C4-2B (cell line): ENCODE data around the gene AFF3.

Source experiments
- ZFX ChIP-seq: fragments of 450-650 bp; IDR thresholded peaks from 2 replicates; pipeline ENCODE4 v1.6.1; 2017
- TF ChIP-seq, protein P1 (sequence below): fragments of 450-650 bp; conservative IDR thresholded peaks from 2 replicates; pipeline ENCODE4 v1.5.1; 2017; ENCODE audit warnings: mild to moderate bottlenecking

DNA sequence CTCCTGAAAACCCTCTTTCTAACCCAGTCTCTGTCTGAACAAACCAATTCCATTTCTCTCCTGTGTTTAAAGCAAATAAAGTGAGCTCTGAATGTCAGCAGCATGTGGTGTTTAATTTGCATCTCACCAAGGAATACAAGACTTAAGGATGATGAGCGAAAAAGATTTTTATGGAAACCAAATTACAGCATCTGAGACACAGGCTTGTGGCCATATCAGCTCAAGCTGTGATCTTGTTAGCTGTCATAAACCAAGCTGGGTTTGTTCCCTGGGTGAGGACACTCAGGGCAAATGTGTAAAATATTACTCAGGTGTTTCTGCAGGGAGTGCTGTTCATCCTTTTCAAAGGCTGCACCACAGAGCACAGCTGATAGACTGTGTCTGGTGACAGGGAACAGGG, 523.2 kb downstream of the AFF3 start:
- TF ChIP-seq, protein P1, sequence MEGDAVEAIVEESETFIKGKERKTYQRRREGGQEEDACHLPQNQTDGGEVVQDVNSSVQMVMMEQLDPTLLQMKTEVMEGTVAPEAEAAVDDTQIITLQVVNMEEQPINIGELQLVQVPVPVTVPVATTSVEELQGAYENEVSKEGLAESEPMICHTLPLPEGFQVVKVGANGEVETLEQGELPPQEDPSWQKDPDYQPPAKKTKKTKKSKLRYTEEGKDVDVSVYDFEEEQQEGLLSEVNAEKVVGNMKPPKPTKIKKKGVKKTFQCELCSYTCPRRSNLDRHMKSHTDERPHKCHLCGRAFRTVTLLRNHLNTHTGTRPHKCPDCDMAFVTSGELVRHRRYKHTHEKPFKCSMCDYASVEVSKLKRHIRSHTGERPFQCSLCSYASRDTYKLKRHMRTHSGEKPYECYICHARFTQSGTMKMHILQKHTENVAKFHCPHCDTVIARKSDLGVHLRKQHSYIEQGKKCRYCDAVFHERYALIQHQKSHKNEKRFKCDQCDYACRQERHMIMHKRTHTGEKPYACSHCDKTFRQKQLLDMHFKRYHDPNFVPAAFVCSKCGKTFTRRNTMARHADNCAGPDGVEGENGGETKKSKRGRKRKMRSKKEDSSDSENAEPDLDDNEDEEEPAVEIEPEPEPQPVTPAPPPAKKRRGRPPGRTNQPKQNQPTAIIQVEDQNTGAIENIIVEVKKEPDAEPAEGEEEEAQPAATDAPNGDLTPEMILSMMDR = no peak
- TF ChIP-seq ZFX = no peak
